IMR-90 (cell line): ENCODE results near the gene SLC5A11. TPM values are rescaled to one million over a fixed set of nuclear protein-coding genes. Genes with fewer than 3 reads are reported as not detected.

Experiments
- ATAC-seq: fragments of 200-7000 bp; cut with Tn5 transposase; 2 replicates; pipeline ENCODE4 v1.9.1; 2020; ENCODE audit warnings: low read depth, mild to moderate bottlenecking, moderate library complexity
- BruUV-seq: library from RNA; stranded (reverse); fragments of 400-500 nt; replicated peaks from 2 replicates; lab custom pipeline; 2021; lab: Mats Ljungman, UMichigan
- CTCF ChIA-PET: fragments of 300-600 bp; formaldehyde crosslinking; extraction: SDS; loops from one replicate; lab custom pipeline; 2021; ENCODE audit warnings: antibody characterized with exemption; lab: Yijun Ruan, JAX
- POLR2A ChIA-PET: fragments of 300-600 bp; sonication (Branson Sonifier 250); formaldehyde crosslinking; loops from one replicate; lab custom pipeline; 2022; ENCODE audit warnings: antibody characterized with exemption; ENCODE audit not compliant: unreplicated experiment; lab: Charles Lee
- DNase-seq: peaks from one replicate; pipeline ENCODE4 v3.0.0; 2013
- H2AFZ ChIP-seq: replicated peaks from 2 replicates; pipeline ENCODE3; 2013; ENCODE audit warnings: low read length, mild to moderate bottlenecking; ENCODE audit not compliant: poor library complexity
- H2AK5ac ChIP-seq: 2 replicates; pipeline ENCODE4 v1.6.1; 2013; ENCODE audit warnings: low read depth, low read length, inconsistent platforms
- H2AK9ac ChIP-seq: replicated peaks from 2 replicates; pipeline ENCODE3; 2013; ENCODE audit warnings: mild to moderate bottlenecking, low read depth, low read length, moderate library complexity; ENCODE audit not compliant: poor library complexity
- H2BK120ac ChIP-seq: 2 replicates; pipeline ENCODE4 v1.6.1; 2013; ENCODE audit warnings: low read depth, low read length, inconsistent platforms
- H2BK15ac ChIP-seq: 3 replicates; pipeline ENCODE4 v1.6.1; 2013; ENCODE audit warnings: low read depth, low read length, inconsistent platforms
- H2BK20ac ChIP-seq: 2 replicates; pipeline ENCODE4 v1.6.1; 2013; ENCODE audit warnings: low read depth, mild to moderate bottlenecking, inconsistent platforms, low read length, moderate library complexity
- H2BK5ac ChIP-seq: 2 replicates; pipeline ENCODE4 v1.6.1; 2013; ENCODE audit warnings: mild to moderate bottlenecking, low read depth, low read length, inconsistent platforms; ENCODE audit not compliant: poor library complexity, severe bottlenecking
- H3K14ac ChIP-seq: replicated peaks from 2 replicates; pipeline ENCODE4 v1.6.1; 2013; ENCODE audit warnings: low read depth, low read length, inconsistent platforms
- H3K18ac ChIP-seq: 2 replicates; pipeline ENCODE4 v1.6.1; 2013; ENCODE audit warnings: low read depth, low read length, control low read depth
- H3K23ac ChIP-seq: 2 replicates; pipeline ENCODE4 v1.6.1; 2013; ENCODE audit warnings: low read depth, low read length, inconsistent platforms
- H3K27ac ChIP-seq: 2 replicates; pipeline ENCODE4 v1.5.1; 2013; ENCODE audit warnings: mild to moderate bottlenecking, control low read depth, low read length; ENCODE audit not compliant: insufficient read depth
- H3K27me3 ChIP-seq: 2 replicates; pipeline ENCODE4 v1.6.1; 2013; ENCODE audit warnings: low read length; ENCODE audit not compliant: control insufficient read depth, insufficient read depth
- H3K36me3 ChIP-seq: 2 replicates; pipeline ENCODE4 v1.6.1; 2013; ENCODE audit warnings: low read length, mixed read lengths; ENCODE audit not compliant: control insufficient read depth, insufficient read depth
- H3K4ac ChIP-seq: 2 replicates; pipeline ENCODE4 v1.6.1; 2013; ENCODE audit warnings: low read depth, low read length, inconsistent platforms
- H3K4me1 ChIP-seq: 2 replicates; pipeline ENCODE4 v1.6.1; 2013; ENCODE audit warnings: low read length, mixed read lengths; ENCODE audit not compliant: control insufficient read depth, insufficient read depth
- H3K4me2 ChIP-seq: 2 replicates; pipeline ENCODE4 v1.6.1; 2013; ENCODE audit warnings: low read depth, mild to moderate bottlenecking, control low read depth, low read length, moderate library complexity
- H3K4me3 ChIP-seq: 2 replicates; pipeline ENCODE4 v1.5.1; 2013; ENCODE audit warnings: low read depth, mild to moderate bottlenecking, control low read depth, low read length, moderate library complexity; ENCODE audit not compliant: insufficient read depth
- H3K56ac ChIP-seq: 2 replicates; pipeline ENCODE4 v1.6.1; 2013; ENCODE audit warnings: low read length, inconsistent platforms; ENCODE audit not compliant: insufficient read depth; ENCODE audit errors: extremely low read depth
- H3K79me1 ChIP-seq, 2 experiments: 2 replicates each; pipeline ENCODE4 v1.6.1; 2013; ENCODE audit warnings: low read length in 2 of 2, inconsistent platforms in 1 of 2, low read depth in 1 of 2
- H3K9ac ChIP-seq: 2 replicates; pipeline ENCODE4 v1.6.1; 2013; ENCODE audit warnings: low read depth, low read length, control low read depth
- H3K9me1 ChIP-seq: 2 replicates; pipeline ENCODE4 v1.6.1; 2013; ENCODE audit warnings: low read length, inconsistent platforms; ENCODE audit not compliant: insufficient read depth
- H3K9me3 ChIP-seq: 2 replicates; pipeline ENCODE4 v1.6.1; 2013; ENCODE audit warnings: low read length; ENCODE audit not compliant: control insufficient read depth, insufficient read depth
- H4K20me1 ChIP-seq: 2 replicates; pipeline ENCODE4 v1.6.1; 2013; ENCODE audit warnings: low read length, inconsistent platforms; ENCODE audit not compliant: insufficient read depth
- H4K5ac ChIP-seq: 2 replicates; pipeline ENCODE4 v1.6.1; 2013; ENCODE audit warnings: mild to moderate bottlenecking, low read depth, low read length, control low read depth
- H4K8ac ChIP-seq, 2 experiments: 2 replicates each; pipeline ENCODE4 v1.6.1; 2013; ENCODE audit warnings: low read depth in 2 of 2, low read length in 2 of 2, control low read depth in 1 of 2, inconsistent platforms in 1 of 2
- H4K91ac ChIP-seq: 2 replicates; pipeline ENCODE4 v1.6.1; 2013; ENCODE audit warnings: low read depth, low read length, inconsistent platforms; ENCODE audit not compliant: insufficient read depth
- CHD1 ChIP-seq: IDR thresholded peaks from 2 replicates; pipeline ENCODE4 v1.6.1; 2012; ENCODE audit warnings: low read depth, low read length, improper control_type of control experiment
- FOS ChIP-seq: fragments of 150-350 bp; IDR thresholded peaks from 2 replicates; pipeline ENCODE4 v1.6.1; 2016; ENCODE audit warnings: low read depth, low read length
- RCOR1 ChIP-seq: IDR thresholded peaks from 2 replicates; pipeline ENCODE4 v1.6.1; 2012; ENCODE audit warnings: mild to moderate bottlenecking, low read length, improper control_type of control experiment; ENCODE audit not compliant: insufficient replicate concordance
- WGBS, 2 experiments: methylation state at CpG; one replicate each; pipeline versions ENCODE4 v1.1.5 to v1.1.7; 2013; ENCODE audit warnings: missing lambda C conversion rate in 2 of 2; ENCODE audit not compliant: insufficient read length in 1 of 2; ENCODE audit errors: extremely low coverage in 2 of 2; 5-methylcytosine and 5-hydroxymethylcytosine counted together
- dilution Hi-C: fragments of 300-500 bp; cut with HindIII; formaldehyde crosslinking; loops from one replicate; pipeline ENCODE4 v1.14.3; 2018; ENCODE audit warnings: low sequenced_read_pairs; ENCODE audit not compliant: unreplicated experiment
- in situ Hi-C: fragments of 300-500 bp; cut with MboI; formaldehyde crosslinking; loops from 3 replicates; pipeline ENCODE4 v1.14.3; 2019; ENCODE audit warnings: low sequenced_read_pairs, inconsistent platforms, mixed read lengths
- intact Hi-C: fragments of 100-400 bp; cut with micrococcal nuclease; formaldehyde crosslinking; loops from 2 replicates; pipeline ENCODE4 v1.10.0; 2022
- polyA plus RNA-seq, 3 experiments: library from polyadenylated mRNA; depleted of rRNA; stranded (reverse); fragments of >200 nt; gene quantifications; 2 replicates each; pipeline ENCODE4 v1.2.3, GENCODE V29; 2012; ENCODE audit warnings: low replicate concordance in 1 of 3
- total RNA-seq: library from RNA; depleted of rRNA; stranded (reverse); fragments of >200 nt; gene quantifications from 2 replicates; pipeline ENCODE4 v1.2.3, GENCODE V29; 2012
- TF ChIP-seq, protein P1 (sequence below): conservative IDR thresholded peaks from 2 replicates; pipeline ENCODE4 v1.5.1; 2012; ENCODE audit warnings: mild to moderate bottlenecking, low read depth, low read length, improper control_type of control experiment

SLC5A11 gene
- total and polyA plus RNA-seq, 2 of the 4 experiments (the other 2 are of a cell fraction) = under 0.01 TPM; not detected in 1

GRCh38 chr16:24850289-24850938 is 4.7 kb downstream of the SLC5A11 start:
- Histone ChIP-seq H2BK5ac (peak overlapping the region; percentile 74), H2BK120ac (peak overlapping the region; percentile 84), H4K5ac (no peak overlapping the region), H2AFZ (peak overlapping the region; percentile 44), H3K36me3 (no peaks in the 10 kb centered on the region), H3K27ac (no peak overlapping the region; the same call in 1 of the 2 replicates), H2AK5ac (peak overlapping the region; percentile 70), H3K18ac (peak overlapping the region; percentile 42; the same call in 1 of the 2 replicates), H2AK9ac (no peak overlapping the region), H3K4me2 (no peak overlapping the region), H4K91ac (peak overlapping the region; percentile 53; the same call in 1 of the 2 replicates), H3K27me3 (no peaks in the 10 kb centered on the region), H3K4me1 (peaks cover 12% of the 10 kb centered on the region), H4K20me1 (no peaks in the 10 kb centered on the region), H3K4ac (peak overlapping the region; percentile 49), H3K23ac (peak overlapping the region; percentile 12; the same call in 1 of the 2 replicates), H4K8ac (peak overlapping the region; percentile 16 to 30; a peak in 1 of 4 replicates), H3K56ac (no peak overlapping the region), H3K9me3 (no peaks in the 10 kb centered on the region), H3K14ac (no peak overlapping the region), H3K9ac (no peak overlapping the region), H3K9me1 (peaks cover 22% of the 10 kb centered on the region), H2BK15ac (0 out of 3 replicates have a peak overlapping the region, but pooled peaks have one; percentile 36), H2BK20ac (no peak overlapping the region; the same call in 1 of the 2 replicates), H3K79me1 (no peaks in the 10 kb centered on the region), H3K4me3 (no peak overlapping the region)
- ATAC-seq (peak; percentile 8; the same call in 1 of the 2 replicates), DNase-seq (peak; percentile 84)
- BruUV-seq = no TSS peak
- ChIA-PET POLR2A (no interaction called here), CTCF (interaction anchor here (0.7 kb wide), 2 partner anchors 16 to 197 kb away, joined by 3 to 4 read pairs; no protein-coding TSS in a partner anchor)
- intact Hi-C loops (no loop called here), in situ Hi-C loops (no loop called here), dilution Hi-C loops (no loop called here)
- TF ChIP-seq CHD1 = no peak
- TF ChIP-seq, protein P1, sequence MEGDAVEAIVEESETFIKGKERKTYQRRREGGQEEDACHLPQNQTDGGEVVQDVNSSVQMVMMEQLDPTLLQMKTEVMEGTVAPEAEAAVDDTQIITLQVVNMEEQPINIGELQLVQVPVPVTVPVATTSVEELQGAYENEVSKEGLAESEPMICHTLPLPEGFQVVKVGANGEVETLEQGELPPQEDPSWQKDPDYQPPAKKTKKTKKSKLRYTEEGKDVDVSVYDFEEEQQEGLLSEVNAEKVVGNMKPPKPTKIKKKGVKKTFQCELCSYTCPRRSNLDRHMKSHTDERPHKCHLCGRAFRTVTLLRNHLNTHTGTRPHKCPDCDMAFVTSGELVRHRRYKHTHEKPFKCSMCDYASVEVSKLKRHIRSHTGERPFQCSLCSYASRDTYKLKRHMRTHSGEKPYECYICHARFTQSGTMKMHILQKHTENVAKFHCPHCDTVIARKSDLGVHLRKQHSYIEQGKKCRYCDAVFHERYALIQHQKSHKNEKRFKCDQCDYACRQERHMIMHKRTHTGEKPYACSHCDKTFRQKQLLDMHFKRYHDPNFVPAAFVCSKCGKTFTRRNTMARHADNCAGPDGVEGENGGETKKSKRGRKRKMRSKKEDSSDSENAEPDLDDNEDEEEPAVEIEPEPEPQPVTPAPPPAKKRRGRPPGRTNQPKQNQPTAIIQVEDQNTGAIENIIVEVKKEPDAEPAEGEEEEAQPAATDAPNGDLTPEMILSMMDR = no peak
- peak; percentile 77 for TF ChIP-seq RCOR1
- 0 out of 2 replicates have a peak, but pooled peaks have one; percentile 39 for TF ChIP-seq FOS
- WGBS, 2 experiments = 60% methylated on average over 3 of the region's 9 CpGs; no CpG with 5 or more reads in 1 of the 2 experiments
